Measurements from ENCODE around the gene GALNT2.

- TF ChIP-seq EZH2 (IDR thresholded peaks at IDR 0.05; ENCODE audit: borderline replicate concordance) = no peak
- no peak for TF ChIP-seq CTCF (IDR thresholded peaks at IDR 0.05; ENCODE audit: poor library complexity)
These were observed 57.4 kb downstream of the GALNT2 start for GRCh38 chr1:230124186-230125128.
